Eye (tissue), 1 donor: ENCODE results near the gene NCKAP5.

Experiments
- DNase-seq: peaks from one replicate; pipeline ENCODE4 v3.0.0-alpha.2; 2015

NCKAP5 gene

DNA sequence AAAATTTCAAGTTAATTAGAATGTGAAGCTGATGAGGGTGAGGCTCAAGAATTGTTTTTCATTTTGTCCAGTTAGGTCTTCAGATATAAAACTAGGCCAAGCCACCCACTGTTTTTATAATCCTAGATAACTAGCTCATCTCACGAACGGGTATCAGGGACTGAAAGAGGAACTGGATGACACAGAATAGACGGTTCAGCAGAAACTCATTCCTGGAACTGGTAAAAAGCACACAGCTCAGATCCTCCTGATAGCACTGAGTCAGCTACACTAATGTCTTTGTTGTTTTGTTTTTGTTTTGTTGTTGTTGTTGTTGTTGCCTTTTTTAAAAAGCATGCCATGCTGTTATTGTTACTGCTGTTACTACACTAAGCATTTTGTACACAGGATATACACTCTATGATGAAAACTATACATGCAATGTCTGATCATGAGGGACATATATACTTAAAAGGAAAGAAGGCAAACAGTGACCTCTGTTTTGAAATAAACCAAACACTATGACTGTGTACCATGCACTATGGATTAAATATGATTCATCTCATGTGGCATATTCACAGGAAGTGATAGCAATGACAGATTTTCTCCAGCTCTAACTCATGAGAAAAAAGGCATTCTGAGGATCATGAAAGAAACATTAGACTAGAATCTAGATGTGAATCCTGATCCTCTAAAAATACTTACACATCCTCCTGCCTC lies 437.6 kb downstream of the NCKAP5 start:
- DNase-seq = no peak

DNA sequence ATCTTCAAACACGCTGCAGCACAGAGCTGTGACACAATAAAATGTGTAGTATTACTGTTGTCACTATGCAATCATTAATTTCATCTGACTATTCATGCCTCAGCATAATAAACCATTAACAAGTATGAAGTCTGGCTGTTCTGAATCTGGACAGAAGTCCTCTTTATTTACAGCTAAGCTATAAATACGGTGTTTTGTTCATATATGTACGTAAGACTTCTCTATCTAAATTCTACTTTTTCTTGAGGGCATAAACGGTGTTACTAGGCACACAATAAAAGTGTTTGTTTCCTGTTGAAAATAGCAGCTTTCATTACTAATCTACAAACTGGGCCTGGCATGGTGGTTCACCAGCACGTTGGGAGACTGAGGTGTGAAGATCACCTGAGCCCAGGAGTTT lies 443.8 kb downstream of the NCKAP5 start:
- no peak for DNase-seq

DNA sequence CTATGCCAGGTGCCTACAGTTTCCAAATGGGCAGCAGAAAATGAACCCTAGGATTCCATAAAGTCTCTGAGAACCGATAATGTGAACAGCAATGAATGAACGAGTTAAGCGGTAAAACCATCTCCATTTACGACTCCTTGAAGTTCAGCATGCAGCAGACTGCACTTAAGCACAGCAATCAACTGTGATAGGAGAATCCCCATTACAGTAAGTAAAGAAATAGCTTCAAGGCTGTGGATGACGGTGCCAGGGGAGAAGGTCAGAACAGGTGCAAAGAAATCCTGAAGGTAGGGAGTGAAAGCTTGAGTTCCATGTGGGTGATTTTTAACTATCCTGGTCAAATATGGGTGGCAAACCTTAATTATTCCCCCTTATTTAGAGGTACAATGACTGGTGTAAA lies 444.4 kb downstream of the NCKAP5 start:
- no peak for DNase-seq

DNA sequence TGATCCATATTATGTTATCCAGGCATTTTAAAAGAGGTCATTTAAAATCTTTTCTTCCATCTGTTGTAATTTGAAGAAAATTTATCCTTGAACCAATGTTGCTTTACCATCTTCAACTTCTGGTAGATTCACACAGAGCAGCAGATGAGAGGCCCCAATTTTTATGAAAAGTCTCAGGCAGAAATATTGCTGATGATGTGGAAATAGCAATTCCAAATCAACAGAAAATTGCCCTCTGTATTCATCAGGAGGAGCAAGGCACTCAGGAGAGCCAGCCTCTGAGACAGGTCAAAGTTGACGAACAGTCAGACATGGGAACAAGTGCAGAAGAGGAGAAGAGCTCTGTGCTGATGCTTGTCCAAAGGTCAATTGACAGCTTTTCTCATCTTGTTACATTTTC lies 444.9 kb downstream of the NCKAP5 start:
- DNase-seq = no peak

DNA sequence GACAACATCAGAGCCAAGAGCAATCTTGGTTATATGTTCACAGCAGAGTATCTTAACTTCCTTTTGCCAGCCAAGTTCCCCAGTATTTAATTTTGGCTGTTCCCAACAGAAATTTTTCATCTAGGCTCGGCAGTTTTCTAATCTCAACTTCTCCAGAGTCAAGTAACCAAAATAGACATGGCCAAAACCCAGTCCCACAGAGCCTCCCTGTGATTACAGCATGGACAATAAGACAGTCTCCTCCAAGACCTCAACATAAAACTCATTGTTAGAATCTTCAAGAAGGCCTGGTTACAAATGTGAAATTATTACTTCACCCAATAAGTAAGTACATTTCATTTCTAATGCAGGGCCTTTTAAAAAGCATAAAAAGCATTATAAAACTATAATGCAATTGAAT lies 445.7 kb downstream of the NCKAP5 start:
- no peak for DNase-seq

DNA sequence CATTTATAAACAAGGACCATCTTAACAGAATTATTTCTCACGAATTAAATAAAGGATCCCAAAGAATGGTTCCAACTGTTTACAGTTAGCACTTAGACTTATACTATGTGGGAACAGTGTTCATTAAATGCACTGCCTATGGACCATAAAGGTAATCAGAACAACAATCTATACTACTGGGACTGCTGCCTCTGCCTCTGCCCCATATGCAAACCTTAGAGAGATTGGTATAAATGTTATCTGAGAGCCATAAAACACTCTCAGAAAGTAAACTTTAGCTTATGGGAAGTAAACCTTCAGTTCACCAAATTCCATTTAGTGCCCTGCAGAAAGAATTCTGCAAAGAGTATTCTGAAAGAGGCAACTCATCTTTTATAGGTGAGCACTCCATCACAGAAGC lies 448.0 kb downstream of the NCKAP5 start:
- no peak for DNase-seq

DNA sequence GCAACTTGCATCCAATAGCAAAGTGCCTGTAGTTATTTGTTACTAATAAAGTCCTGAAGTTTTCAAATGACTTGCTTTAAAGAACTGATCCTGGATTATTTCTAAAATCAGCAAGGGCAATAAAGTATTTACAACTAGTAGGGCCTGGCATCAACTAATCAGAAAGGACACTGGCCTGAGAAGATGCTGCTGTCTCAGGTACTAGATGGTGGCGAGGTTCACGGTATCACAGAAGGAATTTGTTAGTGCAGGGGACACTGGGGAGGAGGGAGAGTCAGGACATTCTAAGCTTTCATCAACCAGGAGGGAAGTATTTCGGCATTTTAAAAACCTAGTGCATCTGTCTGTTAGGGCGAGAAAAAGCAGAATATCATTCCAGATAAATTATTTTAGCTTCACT lies 458.1 kb downstream of the NCKAP5 start:
- DNase-seq = no peak

DNA sequence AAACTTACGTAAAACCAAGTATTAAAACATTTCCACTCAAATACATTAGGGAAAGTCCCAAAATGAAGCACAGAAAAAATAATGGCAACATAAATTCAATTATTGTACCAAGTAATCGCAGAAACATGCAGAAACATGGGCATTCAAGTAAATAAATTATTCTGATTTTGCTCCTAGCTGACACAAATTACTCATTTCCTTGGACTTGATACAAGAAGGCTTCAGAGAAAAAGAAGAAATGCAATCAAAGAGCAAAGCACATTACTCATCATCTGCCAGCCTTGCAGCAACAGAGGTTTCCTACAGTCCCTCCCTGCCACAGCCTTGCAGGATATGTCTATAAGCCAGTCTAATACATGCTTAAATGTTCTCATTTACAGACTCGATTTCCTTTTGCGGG lies 458.5 kb downstream of the NCKAP5 start:
- no peak for DNase-seq

DNA sequence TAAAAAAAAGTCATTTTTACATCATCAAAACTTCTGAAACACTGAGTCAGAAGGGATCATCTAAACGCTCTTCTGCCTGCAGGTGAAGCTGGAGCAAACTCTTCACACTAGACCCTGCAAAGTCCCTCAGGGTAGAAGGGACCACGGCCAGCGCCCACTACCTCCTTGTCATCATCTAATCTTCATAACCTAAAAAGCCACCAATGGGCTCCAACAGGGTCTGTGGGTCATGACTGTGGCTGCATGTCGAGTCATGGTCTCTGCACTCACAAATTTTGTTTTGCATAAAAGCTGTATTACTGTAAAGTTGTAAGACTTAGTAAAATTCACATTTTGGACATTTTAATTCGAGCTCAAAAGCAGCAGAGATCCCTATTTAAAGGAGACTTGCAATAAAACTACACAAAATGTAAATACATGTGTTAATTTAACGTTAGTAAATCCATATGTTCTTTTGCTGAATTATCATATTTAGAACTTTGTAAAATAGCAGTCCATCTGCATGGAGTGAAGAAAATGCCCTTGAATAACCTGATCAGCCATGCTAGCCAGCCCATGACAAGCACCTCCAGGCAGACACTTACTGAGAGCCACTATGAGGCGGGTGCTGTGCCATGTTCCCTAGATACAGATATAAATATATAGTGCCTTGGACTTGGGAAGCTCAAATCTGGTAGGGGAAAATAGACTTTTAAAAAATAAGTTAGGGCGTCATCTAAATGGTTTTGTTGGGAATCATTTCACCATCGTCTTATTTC lies 461.0 kb downstream of the NCKAP5 start:
- DNase-seq = no peak

DNA sequence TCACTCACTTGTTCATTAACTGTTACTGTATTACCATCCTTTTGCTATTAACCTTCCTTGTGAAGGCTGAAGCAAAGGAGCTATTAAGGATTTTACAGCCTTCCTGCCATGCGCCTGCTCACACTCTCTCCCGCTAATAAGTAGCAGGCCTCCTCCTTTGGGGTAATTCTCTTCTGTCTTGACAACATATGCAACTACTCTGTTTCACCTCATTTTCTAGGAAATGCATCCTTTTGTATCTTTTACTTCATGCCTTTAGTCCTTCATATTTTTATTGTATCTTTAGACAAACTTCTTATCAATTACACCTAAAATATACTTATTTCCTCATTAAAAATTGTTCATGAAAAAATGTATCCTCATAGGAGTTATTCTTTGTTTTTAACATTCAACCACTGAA lies 463.4 kb downstream of the NCKAP5 start:
- DNase-seq = no peak

DNA sequence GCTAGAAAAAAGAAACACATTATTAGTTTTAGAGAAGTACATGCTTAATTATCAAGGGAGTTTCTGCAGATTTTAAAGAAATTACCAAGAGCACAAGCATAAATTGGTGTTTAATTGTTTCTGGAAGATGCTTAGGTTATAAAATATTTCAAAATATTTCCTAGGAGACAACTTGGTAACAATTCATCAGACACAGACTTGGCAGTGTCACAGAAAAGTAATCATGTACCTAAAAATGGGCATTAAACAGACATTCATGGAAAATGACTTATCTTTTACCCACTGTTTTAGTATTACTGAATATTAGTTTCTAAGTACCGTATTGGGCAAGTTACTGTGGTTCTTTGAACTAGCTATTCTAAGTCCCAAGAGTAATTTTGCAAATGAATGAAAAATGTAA lies 469.5 kb downstream of the NCKAP5 start:
- no peak for DNase-seq

DNA sequence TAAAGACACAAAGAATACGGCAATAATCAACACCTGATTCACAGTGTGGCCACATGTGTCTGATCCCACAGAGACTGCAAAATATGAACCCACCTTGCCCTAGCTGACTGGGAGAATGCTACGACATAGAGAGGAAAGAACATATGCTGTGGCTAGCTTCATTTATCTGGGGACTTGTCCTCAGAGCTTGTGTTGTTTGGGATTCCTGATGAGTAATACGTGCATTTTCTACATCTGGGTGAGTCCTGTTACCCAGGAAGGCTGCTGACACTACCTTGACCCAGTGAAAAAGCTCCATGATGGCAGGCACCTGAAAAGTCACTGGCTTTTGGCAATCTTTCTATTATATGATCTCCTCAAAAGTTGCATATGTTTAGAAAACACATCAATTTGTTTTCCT lies 470.6 kb downstream of the NCKAP5 start:
- DNase-seq = no peak

DNA sequence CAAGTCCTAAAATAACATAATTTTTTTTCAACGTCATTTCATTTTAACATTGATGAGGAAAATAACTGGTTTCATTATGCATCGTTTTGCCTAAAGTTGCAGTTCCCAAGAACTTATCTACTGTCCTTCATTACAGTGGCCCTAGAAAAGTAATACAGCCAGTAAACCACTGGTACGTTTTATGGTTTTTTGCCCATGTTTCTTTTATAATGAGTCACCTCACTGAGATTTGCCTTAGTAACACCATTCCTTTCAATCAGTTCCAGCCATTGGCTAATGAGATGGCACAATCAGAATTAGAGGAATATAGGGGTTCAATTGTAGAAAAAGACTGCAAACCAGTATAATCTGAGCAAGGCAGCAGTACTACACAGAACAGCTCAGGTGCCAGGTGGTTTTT lies 475.7 kb downstream of the NCKAP5 start:
- no peak for DNase-seq

DNA sequence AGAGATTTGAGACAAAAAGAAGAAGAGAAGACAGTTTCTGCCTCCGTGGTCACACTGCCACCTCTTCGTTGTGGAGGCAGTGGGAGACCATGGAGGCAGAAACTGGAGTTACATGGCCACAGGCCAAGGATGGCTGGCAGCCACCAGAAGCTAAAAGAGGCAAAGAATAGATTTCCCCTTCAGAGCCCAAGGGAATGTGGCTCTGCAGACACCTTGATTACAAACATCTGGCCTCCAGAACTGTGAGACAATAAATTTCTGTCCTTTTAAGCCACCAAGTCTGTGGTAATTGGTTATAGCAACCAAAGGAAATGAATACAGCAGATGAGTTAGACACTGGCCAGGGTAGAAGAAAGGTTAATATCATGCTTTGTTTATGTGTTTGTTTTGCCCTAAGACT lies 477.9 kb downstream of the NCKAP5 start:
- DNase-seq = no peak

DNA sequence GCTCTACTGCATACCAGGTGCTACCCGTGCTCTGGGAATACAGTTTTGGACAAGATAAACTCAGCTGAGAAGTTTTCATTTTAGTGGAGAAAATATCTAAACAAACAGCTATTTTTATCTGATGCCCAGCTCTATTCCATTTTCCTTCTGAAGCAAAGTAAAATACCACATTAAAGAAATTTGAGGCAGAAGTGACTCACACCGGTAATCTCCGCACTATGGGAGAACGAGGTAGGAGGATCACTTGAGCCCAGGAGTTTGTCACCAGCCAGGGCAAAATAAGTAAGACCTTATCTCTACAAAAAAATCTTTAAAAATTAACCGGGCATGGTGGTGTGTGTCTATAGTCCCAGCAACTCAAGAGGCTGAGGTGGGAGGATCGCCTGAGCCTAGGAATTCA lies 482.1 kb downstream of the NCKAP5 start:
- DNase-seq = no peak

DNA sequence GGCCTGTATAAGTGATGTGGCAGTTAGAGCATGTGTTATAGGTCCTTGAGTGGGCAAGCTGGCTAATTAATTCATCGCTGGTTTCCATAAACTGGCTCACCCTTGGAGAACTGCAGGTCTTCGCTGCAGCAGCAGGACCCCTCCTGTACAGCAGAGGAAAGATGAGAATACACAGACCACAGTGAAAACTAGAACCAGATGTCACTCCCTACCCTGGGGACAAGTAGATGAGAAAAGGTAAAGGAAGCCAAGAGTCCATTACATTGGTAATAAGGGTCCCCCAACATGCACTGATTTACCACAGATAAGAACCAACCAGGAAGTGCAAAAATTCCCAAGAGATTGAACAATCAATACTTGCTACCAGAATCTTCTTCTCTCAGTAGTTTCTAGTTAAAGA lies 482.6 kb downstream of the NCKAP5 start:
- no peak for DNase-seq

DNA sequence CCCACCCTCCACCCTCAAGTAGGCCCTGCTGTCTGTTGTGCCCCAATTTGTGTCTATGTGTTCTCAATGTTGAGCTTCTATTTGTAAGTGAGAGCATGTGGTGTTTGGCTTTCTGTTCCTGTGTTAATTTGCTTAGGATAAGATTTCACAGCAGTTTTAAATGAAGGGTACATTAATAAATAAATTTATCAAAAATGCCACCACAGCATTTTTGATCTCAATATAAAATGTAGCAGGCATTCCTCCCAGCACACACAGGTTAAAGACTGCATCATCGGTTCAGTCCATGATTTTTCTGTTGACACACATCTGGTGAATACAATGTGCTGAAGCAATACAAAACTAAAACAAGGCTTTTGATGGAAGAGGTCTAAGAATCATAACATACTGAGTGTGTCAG lies 486.2 kb downstream of the NCKAP5 start:
- DNase-seq = no peak

DNA sequence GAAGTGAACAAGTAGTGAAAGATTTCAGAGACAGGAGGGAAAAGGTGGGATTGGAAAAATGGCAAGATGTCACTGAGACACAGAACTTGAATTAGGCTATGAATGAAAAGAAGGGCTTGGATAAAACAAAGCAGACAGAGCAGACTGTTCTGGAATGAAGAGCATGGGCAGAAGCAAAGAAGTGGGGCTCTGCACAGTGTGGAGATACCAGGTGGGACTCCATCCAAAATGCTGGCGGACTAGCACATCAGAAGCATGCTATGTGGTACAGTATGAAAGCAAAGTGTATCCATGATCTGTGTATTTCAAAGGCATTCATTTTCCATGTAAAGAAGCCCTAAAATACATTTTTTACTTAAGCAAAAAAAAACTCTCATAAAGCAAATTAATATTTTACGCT lies 487.4 kb downstream of the NCKAP5 start:
- no peak for DNase-seq

DNA sequence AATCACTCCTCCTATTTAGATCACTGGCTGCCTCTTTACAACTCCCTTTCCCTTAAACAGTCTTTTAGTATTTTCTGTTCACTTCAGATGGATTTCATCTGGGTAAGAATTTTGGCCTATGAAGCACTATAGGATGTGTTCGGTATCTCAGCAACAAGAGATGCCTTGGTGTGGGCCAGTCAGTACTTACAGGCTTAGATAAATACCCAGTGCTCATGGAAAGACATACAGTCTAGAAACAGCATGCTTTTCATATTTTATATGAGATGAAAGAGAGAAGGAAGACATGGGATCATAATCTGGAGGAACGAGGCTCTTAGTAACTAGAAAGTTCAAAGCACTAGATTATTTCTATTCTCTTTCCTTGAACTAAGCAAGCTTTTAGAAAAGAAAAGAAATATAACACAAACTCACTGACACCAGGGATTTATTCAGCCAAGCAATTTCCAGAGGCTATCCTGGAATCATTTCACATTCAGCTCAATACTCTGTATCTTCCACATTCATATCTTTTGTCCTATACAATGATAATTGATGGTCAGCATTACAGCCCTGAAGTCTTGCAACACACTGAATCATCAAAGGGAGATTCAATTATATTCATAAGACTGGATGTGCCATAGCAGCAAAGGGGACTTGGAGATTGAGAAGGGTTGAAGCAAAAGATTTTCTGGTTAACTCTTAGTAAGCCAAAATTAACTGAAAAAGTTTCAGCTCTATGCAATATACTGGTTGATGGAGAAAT lies 489.4 kb downstream of the NCKAP5 start:
- no peak for DNase-seq

DNA sequence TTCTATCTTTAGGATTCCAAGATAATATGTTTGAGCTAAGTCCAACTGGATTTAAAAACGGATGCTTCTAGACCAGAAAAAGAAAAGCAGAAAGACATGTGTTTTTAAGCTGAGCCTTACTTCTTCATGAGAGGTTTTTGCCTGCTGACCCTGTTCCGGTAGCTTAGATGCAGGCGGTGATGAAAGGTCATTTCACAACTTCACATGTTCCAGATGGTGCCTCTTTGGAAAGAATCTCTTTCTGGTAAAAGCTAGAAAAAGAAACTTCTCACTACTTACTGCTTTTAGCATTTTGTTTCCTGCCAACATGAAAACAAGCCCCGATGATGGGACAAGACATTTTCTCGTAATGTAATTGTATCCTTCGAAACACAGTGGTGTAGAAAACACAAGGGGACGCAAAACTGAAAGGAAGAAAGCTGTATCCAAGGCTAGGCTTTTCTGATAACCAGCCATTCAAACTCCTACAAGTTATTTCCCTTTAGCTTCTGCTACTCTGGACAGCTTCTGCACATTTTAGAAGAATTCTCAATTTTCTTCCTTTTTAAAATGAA lies 490.9 kb downstream of the NCKAP5 start:
- DNase-seq = no peak

DNA sequence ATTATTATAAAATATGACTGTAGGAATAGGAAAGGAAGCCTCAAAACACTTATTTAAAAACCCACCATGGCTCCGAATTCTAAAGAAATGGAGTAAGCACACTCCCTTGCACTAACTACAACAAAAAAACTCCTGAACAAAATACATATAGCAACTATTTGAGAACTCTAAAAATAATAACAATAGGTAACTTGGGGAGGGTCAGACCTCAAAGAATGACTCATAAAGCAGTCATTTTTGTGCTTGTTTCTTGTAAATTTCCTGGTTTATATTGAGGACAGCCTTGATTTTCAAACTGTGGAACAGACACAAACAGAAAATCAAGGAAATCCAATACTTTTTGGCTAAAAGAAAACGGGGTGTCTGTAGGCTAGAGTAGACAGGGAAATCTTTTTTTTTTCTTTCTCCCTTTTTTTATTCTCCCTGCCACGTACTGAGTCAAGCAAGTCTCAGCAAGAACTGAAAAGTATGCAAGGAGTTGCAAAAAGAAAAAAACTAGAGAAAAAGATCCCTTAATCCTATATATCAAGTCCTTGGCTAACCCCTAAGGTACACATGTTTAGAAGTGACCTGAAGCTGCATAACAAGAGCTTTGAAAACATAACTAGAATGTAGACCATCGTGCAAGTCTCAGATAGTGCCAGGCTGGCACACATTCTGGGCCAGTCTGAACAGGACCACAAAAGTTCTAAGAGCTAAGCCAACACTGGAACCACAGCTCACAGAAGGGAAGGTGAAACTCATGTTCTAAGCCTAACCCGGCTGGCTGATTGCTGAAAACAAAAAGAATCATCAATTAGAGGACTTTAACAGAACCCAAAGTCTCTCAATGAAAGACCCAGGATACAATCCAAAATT lies 495.2 kb downstream of the NCKAP5 start:
- DNase-seq = no peak

DNA sequence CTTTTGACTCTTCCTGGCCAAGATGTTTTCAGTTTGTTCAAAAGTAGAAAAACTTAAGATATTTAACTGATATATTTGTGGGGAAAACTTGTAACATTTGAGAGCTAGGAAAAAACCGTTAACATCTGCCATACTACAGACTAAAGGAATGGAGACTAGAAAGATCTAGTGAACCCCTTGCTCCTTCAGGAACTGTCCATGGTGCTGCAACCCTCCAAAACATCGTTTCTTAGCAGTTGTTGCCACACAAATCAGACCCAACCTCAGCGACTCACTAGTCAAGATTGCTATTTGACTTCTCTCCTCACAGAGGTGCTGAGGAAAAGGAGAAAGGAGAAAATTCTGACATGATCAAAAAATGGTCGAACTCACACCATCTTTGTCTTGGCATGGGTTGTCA lies 504.5 kb downstream of the NCKAP5 start:
- peak; percentile 83 for DNase-seq
